ENCODE data around the gene IFI16. TPM values are rescaled to one million over a fixed set of nuclear protein-coding genes. Genes with fewer than 3 reads are reported as not detected.

Gene IFI16
- polyA plus RNA-seq, 3 donors, result 64.8 to 99.7 (median 80.1) TPM

DNA sequence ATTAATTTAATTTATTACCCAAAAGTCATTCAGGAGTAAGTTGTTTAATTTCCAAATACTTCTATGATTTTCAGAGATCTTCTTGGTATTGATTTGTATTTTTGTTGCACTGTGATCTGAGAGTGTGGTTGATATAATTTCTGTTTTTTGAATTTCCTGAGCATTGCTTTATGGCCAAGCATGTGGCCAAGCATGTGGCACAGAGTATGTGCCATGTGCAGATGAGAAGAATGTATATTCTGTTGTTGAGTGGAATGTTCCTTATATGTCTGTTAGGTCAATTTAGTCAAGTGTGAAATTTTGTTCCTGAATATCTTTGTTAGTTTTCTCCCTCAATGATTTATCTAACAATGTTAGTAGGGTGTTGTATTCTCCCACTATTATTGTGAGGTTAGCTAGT is 25.3 kb upstream of the IFI16 start:
- Mint-ChIP-seq H3K4me1 (no peaks in the 10 kb centered on the region), H3K27me3 (ENCODE audit: low read depth in 3 of 3) (no peaks in the 10 kb centered on the region), H3K4me3 (no peak overlapping the region), H3K9me3 (peaks cover 18 to 41% (median 27%) of the 10 kb centered on the region in 7 donors), H3K36me3 (peaks cover 0 to 4% of the 10 kb centered on the region in 2 donors), H3K27ac (no peak overlapping the region)
- TF ChIP-seq, protein P1, sequence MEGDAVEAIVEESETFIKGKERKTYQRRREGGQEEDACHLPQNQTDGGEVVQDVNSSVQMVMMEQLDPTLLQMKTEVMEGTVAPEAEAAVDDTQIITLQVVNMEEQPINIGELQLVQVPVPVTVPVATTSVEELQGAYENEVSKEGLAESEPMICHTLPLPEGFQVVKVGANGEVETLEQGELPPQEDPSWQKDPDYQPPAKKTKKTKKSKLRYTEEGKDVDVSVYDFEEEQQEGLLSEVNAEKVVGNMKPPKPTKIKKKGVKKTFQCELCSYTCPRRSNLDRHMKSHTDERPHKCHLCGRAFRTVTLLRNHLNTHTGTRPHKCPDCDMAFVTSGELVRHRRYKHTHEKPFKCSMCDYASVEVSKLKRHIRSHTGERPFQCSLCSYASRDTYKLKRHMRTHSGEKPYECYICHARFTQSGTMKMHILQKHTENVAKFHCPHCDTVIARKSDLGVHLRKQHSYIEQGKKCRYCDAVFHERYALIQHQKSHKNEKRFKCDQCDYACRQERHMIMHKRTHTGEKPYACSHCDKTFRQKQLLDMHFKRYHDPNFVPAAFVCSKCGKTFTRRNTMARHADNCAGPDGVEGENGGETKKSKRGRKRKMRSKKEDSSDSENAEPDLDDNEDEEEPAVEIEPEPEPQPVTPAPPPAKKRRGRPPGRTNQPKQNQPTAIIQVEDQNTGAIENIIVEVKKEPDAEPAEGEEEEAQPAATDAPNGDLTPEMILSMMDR (IDR thresholded peaks at IDR 0.05), result no peak
- Histone ChIP-seq H3K9ac (ENCODE audit: insufficient read depth, low read length, poor library complexity, severe bottlenecking) (no peak overlapping the region), H3K4me3 (replicated peaks in 1 of 3; ENCODE audit: low read depth in 2 of 3, low read length in 3 of 3) (no peak overlapping the region), H3K79me2 (ENCODE audit: insufficient read depth, low read length) (no peaks in the 10 kb centered on the region), H3K9me3 (replicated peaks in 1 of 2; ENCODE audit: control insufficient read depth in 1 of 2, insufficient read depth in 1 of 2, low read length in 2 of 2) (peaks cover 14 to 19% of the 10 kb centered on the region in 2 donors), H4K20me1 (ENCODE audit: insufficient read depth, low read length) (no peaks in the 10 kb centered on the region), H3K4me2 (replicated peaks; ENCODE audit: extremely low read depth, low read length, poor library complexity, severe bottlenecking) (no peak overlapping the region), H3K27ac (ENCODE audit: low read depth in 1 of 2, low read length in 2 of 2) (no peak overlapping the region), H2AFZ (ENCODE audit: insufficient read depth, low read depth, low read length, poor library complexity, severe bottlenecking) (no peak overlapping the region), H3K4me1 (ENCODE audit: control insufficient read depth in 1 of 2, insufficient read depth in 2 of 2, low read length in 2 of 2) (no peaks in the 10 kb centered on the region), H3K36me3 (replicated peaks in 1 of 2; ENCODE audit: control insufficient read depth in 1 of 2, insufficient read depth in 2 of 2, low read length in 2 of 2) (no peaks in the 10 kb centered on the region), H3K27me3 (ENCODE audit: control insufficient read depth in 2 of 2, insufficient read depth in 2 of 2, low read length in 2 of 2) (no peaks in the 10 kb centered on the region)
- DNase-seq, result no peak
- intact Hi-C loops (cut with micrococcal nuclease), result no loop called here

DNA sequence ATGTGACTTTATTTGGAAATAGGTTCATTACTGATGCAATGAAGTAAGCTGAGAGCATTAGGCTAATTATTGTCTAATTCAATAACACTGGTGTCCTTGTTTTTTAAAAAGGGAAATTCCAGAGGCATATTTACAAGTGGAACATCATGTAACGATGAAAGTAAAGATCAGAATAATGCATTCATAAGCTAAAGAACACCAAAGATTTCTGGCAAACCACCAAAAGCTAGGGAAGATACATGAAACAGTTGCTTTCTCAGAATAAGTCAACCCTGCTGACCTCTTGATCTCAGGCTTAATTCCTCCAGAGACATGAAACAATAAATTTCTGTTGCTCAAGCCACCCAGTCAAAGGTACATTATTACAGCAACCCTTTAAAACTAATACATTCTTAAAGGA is 20.3 kb upstream of the IFI16 start:
- Histone ChIP-seq H3K9ac (ENCODE audit: insufficient read depth, low read length, poor library complexity, severe bottlenecking) (no peak overlapping the region), H3K27me3 (ENCODE audit: control insufficient read depth in 2 of 2, insufficient read depth in 2 of 2, low read length in 2 of 2) (no peaks in the 10 kb centered on the region), H3K4me1 (ENCODE audit: control insufficient read depth in 1 of 2, insufficient read depth in 2 of 2, low read length in 2 of 2) (no peaks in the 10 kb centered on the region), H3K4me2 (replicated peaks; ENCODE audit: extremely low read depth, low read length, poor library complexity, severe bottlenecking) (no peak overlapping the region), H3K36me3 (replicated peaks in 1 of 2; ENCODE audit: control insufficient read depth in 1 of 2, insufficient read depth in 2 of 2, low read length in 2 of 2) (no peaks in the 10 kb centered on the region), H4K20me1 (ENCODE audit: insufficient read depth, low read length) (no peaks in the 10 kb centered on the region), H3K4me3 (replicated peaks in 1 of 3; ENCODE audit: low read depth in 2 of 3, low read length in 3 of 3) (no peak overlapping the region), H3K79me2 (ENCODE audit: insufficient read depth, low read length) (no peaks in the 10 kb centered on the region), H3K27ac (ENCODE audit: low read depth in 1 of 2, low read length in 2 of 2) (no peak overlapping the region), H3K9me3 (replicated peaks in 1 of 2; ENCODE audit: control insufficient read depth in 1 of 2, insufficient read depth in 1 of 2, low read length in 2 of 2) (peaks cover 0 to 20% of the 10 kb centered on the region in 2 donors), H2AFZ (ENCODE audit: insufficient read depth, low read depth, low read length, poor library complexity, severe bottlenecking) (no peak overlapping the region)
- no peak overlapping the region for H3K27ac Mint-ChIP-seq
- no peak overlapping the region for H3K4me3 Mint-ChIP-seq
- WGBS (ENCODE audit: insufficient coverage), result 100% methylated on average over 1 of the region's 1 CpG
- H3K36me3 Mint-ChIP-seq, result peaks cover 0 to 8% of the 10 kb centered on the region in 2 donors
- no peaks in the 10 kb centered on the region for H3K4me1 Mint-ChIP-seq
- TF ChIP-seq, protein P1 (IDR thresholded peaks at IDR 0.05), result no peak
- H3K27me3 Mint-ChIP-seq (ENCODE audit: low read depth in 3 of 3), result peaks cover 0 to 2% (median 0%) of the 10 kb centered on the region in 3 donors
- intact Hi-C loops (cut with micrococcal nuclease), result no loop called here
- peaks cover 13 to 26% (median 16%) of the 10 kb centered on the region in 7 donors for H3K9me3 Mint-ChIP-seq
- no peak for DNase-seq
